GM21717 (cell line): ENCODE results near the gene MS4A18.

ENCODE experiments used
- ATAC-seq: cut with Tn5 transposase; IDR thresholded peaks from one replicate; pipeline ENCODE4 v1.9.1; 2021; ENCODE audit warnings: mild to moderate bottlenecking, moderate library complexity; ENCODE audit not compliant: unreplicated experiment

MS4A18 gene

DNA sequence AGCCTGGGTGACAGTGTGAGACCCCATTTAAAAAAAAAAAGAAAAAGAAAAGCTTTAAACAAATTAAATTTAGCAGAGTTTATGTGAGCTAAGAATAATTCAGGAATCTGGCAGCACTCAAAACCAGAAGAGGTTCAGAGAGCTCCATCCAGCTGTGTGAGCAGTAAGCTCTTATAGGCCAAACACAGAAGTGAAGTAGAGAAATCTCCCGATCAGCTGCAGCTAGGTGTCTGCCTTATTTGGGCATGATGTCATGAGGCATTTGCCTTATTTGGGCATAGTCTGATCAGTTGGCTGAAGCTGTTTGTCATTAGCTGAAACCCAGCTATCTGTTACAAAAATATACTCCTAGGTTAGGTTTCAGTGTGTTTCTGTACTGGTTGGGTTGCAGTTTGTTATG is 40.4 kb downstream of the MS4A18 start:
- peak; percentile 44 for ATAC-seq

DNA sequence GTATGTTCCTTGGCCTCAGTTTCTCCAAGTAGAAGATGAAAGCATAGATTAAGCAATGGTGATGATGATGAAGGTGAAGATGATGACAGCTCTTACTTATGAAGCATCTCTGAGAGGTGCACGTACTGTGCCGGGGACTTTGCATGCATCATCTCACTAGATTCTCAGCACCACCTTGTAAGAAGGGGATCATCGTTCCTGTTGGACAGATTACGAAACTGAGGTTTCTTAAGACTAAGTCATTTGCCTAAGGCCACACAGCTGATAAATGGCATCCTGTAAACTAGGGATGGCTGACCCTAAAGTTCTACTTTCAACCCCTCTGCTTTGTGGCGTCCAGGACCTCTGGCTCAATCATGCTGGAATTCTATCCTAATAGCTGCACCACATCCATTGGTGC is 40.8 kb downstream of the MS4A18 start:
- ATAC-seq, result no peak

DNA sequence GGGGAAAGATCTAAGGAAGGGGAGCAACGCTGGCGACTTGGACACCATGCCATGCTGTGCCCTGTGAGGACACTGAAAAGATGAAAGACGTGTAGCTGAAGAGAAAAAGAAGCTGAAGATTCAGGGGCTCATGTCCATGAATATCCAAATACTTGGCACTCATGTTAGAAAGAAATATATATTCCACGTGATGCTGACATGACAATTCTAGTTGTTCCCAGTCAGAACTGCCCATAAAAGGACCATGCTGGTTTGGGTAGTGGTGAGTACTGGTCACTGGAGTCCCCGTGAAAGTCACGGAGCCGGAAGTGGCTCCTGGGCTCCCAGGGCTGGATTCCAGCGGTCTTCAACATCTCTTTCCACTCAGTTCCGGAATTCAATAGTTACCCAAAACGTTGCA is 42.0 kb downstream of the MS4A18 start:
- ATAC-seq, result no peak

DNA sequence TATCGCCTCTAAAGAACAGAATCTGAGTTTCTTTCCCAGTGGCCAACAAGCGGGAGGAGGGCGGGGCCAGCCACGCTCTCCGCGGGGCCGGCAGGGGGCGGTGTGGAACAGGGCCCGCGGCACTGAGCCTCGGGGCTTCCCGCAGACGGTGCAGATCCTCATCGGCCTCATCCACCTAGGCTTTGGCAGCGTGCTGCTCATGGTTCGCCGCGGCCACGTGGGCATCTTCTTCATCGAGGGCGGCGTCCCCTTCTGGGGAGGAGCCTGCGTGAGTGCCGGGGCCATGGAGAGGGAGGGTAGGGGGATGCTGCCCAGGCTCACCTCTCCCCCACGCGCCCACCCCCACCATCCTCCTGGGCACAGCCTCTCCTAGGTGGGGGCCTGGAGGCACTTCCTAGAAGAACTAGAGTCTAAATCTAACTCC is 42.9 kb downstream of the MS4A18 start:
- no peak for ATAC-seq

DNA sequence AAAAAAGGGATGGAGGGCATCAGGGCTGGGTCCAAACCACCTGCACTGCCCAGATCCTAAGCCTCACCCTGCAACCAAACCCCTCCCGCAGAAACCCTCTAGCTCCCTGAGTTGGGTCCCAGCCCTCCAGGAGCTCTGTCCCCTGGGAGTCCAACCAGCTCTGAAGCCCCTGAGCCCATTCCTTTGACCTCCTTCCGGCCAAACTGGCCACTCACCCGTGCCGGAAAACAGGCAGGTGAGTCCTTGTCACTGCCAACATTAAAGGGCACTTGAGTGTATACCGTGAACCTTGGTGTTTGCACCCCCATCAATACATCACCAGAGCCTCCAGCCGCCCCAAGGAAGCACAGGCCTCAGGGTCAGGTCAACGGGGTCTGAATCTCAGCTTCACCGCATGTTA is 43.7 kb downstream of the MS4A18 start:
- no peak for ATAC-seq

DNA sequence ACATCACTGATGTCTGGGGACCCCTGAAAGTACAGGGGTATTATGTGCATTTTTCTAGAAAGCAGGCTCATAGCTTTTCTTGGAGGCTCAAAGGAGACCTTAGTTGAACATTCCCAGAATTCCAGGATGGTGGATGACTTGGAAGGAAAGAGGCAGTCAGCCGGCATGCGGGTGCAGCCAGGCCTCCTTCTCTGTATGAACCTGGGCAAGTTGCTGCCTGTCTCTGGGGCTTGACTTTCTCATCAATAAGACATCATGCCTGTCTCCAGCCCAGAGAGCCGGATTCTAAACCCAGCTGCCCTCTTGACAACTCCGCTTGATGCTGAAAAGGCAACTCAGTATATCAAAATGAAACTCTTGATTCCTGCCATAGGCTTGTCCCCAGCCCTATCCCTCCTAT is 44.8 kb downstream of the MS4A18 start:
- ATAC-seq, result no peak

DNA sequence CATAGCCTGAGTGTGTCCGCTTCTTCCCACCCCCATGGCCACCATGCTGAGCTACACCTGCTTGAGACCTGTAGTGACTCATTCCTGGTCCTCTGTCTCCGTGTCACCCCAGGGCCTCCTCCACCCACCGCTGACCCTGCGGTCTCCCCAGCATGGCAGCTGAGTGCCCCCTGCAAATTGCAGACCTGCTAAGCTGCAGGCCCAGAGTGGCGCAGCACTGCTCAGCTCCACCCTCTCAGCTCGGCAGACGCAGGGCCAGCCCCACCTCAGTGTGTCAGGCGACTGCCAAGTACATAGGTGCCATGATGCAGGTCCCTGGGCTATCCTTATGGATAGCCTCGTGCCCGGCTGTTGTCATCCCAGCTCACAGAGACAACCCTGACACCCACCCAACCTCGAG is 45.3 kb downstream of the MS4A18 start:
- ATAC-seq, result no peak

DNA sequence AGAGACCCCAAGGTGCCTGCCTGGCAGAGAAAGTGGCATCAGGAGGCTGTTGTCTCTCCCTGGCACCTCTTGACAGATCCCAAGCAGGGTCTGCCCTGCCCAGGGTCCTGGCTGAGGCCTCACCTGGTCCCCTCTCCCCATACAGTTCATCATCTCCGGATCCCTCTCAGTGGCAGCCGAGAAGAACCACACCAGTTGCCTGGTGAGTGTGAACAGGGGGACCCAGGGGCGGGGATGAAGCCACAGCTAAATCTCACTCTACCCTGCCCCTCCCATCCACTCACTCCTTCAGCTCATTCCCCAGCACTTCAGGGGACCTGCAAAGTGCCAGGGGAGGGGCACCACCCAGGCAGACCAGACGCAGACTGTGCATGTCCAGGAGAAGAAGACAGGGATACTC is 46.6 kb downstream of the MS4A18 start:
- ATAC-seq, result no peak

DNA sequence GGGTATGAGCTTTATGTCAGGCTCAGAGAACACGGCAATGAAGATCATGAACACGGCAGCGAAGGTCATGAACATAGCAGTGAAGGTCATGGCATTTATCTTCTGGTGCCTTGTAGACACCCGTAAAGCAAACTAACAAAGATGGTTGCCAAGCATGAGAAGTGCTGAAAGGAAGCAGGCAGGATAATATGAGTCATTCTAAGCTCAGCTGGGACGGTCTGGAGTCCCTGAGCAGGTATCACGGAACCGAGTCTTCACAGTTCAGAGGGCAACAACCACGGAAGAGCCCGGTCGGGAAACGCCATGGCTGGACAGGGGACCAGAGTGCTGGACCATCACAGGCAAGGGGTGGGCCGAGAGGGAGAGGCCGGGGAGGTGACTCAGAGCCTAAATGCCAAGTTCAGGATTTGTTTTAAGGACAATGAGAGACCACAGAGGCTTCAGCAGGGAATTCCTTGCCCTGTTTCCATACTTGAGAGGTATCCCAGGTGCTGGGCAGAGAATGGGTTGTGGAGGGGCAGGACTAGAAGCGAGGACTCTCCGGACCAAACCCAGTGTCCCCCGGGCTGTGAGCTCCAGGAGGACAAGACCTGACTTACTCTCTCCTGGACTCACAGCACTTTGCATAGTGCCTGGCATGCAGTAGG is 47.5 kb downstream of the MS4A18 start:
- peak; percentile 38 for ATAC-seq

DNA sequence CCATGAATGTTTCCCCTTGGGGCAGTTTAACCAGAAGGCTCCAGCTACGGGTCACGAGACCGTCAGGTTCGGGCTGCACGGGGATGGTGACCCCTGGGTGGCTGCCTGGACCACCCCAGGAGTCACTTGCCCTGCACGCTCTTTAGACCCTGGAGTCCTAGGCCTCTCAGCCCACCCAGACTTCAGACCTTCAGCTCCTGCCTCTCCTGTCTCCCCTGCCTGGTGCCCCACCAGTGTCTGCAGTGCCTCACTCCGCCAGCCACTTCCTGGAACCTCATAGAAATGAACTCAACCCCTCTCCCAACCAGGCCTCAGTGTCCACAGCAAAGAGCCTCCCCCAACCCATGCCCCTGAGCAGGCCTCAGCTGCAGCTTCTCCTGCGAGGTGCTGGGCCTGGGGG is 48.1 kb downstream of the MS4A18 start:
- ATAC-seq, result no peak

DNA sequence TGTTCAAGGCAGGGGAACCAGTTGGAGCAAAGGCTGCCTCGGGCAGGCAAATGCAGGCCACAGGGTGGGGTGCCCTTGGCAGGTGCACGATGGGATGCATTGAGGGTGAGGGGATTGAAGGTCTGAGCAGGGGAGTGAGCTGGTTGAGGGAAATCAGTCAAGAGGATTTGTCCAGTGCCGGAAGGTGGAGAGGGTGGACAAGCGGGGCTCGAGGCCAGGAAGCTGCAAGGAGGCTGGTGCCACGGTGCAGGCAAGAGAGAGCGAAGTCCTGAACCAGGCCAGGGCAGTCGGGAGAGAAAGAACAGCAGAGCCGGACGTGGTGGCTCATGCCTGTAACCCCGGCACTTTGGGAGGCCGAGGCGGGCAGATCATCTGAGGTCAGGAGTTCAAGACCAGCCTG is 50.2 kb downstream of the MS4A18 start:
- no peak for ATAC-seq

DNA sequence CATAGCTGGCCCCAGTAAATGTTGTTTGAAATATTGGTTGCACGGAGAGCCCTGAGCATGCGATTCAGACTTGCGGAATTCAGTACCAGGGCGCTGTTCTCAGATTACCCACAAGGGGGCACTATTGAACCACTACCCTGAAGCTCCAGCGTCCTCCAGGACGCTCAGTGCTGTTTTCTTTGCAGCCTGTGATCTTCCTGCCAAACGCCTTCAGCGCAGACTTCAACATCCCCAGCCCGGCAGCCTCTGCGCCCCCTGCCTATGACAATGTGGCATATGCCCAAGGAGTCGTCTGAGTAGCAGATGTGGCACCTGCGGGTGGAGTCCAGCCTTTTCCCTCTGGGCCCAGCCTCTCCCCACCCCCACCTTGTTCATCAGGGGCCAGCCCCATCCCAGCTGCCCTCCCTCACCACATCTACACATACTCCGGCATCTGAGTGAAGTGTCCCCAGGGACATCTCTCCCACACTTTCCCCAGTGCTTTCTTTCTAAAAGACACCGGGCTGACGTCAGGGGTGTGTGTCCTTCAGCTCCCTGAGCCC is 51.0 kb downstream of the MS4A18 start:
- peak; percentile 57 for ATAC-seq

DNA sequence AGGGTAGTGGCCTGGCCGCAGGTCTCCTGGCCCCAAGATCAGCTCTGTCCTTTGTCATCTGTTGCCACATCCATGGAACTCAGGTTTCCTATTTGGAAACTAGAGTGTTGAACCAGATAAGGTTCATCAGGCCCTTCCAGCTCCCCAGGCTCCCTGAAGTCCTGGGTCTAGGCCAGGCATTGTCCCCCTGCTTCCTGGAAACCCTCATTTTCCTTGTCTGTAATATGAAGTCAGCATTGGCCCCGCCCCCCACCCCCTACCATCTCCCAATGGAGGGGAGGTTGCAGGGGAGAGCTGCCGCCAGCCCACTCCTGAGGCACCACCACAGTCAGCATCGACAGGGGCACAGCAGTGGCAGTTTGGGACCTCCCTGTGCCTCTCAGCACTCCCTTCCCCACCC is 51.6 kb downstream of the MS4A18 start:
- ATAC-seq, result no peak

DNA sequence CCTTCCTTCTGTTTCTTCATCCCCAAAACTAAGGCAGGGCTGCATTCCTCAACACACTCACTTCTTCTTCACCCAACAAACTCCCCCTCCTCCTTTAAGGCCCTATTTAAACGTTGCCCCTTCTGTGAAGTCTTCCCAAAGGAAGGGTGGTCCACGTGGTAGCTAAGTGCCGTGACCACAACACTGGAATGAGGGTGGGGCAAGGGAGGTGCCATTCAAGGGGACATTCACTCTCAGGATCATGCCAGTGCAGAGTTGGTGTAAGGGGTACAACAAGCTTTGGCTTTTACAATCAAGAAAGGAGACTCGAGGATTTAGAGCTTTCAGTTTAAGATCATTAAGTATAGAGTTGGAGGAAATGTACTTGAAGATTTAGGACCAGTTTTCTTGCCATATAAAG is 52.6 kb downstream of the MS4A18 start:
- no peak for ATAC-seq

DNA sequence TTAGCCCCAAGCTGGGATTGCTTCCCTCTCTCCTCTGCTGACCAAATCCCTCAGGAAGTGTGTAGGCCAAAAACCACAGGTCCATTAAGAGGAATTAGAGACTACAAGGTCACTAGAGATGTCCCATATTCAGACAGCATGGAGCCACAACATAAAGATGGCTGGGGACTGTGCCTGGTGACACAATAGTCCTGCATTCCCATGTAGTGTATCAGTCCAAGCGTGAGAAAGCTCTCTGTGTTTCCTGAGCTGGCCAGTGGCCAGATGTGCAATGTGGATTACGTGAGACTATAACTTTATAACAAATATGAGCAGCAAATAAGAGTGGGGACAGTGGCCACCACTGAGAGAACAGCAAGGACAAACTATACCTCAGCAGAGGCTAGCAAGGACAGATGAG is 53.1 kb downstream of the MS4A18 start:
- no peak for ATAC-seq

DNA sequence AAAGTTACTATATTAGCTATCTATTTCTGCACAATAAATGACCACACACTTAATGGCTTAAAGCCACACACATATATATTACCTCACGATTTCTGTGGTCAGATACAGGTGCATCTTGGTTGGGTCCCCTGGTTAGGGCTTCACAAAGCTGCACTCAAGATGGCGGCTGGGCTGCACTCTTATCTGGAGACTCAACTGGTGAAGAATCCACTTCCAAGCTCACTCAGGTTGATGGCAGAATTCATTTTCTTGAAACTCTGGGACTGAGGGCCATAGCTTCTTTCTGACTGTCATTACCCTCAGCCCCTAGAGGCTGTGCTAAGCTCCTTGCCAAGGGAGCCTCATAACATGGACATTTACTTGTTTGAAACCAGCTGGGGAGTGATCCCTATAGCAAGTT is 55.5 kb downstream of the MS4A18 start:
- ATAC-seq, result no peak

DNA sequence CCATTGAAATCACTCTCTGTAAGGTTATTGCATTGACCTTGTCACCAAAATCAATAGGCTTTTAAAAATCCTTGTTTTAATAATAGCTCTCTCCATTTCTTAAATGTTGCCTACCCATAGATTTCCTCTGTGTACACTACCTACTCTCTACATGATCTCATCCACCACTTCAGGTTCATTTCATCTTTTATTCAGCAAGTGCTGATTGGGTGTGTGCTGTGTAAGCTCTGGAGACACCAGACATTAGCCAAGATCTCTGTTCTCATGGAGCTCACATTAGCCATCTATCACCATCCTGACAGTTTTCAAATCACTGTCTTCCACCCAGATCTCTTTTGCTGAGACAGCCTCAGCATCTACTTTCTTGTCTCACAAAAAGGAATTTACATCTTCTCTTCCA is 56.3 kb downstream of the MS4A18 start:
- no peak for ATAC-seq

DNA sequence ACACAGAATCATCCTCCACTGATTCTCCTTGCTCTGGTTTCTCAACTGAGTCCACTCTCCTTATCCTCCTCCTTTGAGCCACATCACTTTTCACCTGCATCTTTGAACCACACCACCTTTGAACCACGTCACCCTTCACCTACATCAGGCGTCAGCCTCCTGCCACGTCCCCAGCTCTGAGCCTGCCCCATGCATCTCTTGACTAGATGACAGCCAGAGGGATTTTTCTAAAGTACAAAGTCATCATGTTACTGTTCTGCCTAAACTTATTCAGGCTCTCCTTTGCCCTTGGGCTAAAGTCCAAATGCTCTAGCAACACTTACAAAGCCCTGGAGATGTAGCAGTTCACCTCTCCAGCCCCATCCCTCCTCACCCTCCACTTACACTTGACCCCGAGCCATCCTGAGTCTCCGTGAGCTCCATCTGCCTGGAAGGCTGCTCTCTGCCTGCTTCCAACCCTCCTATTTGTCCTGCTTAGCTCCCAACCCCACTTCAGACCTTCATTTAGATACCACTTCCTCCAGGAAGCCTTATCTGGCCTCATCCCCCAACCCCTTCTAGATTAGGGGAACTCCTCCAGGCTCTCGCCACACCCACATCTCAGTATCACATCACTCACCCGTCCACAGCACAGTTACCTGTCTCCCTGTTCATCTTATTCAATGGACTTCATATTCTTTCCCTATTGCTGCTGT is 56.9 kb downstream of the MS4A18 start:
- ATAC-seq, result no peak

DNA sequence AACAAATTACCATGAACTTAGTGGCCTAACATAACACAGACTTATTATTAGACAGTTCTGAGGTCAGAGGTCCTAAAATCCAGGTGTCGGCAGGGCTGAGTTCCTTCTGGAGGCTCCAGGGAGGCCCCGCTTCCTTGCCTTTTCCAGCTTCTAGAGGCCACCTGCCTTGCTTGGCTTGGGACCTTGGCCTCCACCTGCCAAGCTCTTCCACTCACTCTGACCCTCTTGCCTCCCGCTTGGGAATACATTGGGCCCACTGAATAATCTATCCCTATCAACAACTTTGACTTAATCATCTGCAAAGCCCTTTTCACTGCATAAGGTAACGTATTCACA is 57.4 kb downstream of the MS4A18 start:
- ATAC-seq, result no peak

DNA sequence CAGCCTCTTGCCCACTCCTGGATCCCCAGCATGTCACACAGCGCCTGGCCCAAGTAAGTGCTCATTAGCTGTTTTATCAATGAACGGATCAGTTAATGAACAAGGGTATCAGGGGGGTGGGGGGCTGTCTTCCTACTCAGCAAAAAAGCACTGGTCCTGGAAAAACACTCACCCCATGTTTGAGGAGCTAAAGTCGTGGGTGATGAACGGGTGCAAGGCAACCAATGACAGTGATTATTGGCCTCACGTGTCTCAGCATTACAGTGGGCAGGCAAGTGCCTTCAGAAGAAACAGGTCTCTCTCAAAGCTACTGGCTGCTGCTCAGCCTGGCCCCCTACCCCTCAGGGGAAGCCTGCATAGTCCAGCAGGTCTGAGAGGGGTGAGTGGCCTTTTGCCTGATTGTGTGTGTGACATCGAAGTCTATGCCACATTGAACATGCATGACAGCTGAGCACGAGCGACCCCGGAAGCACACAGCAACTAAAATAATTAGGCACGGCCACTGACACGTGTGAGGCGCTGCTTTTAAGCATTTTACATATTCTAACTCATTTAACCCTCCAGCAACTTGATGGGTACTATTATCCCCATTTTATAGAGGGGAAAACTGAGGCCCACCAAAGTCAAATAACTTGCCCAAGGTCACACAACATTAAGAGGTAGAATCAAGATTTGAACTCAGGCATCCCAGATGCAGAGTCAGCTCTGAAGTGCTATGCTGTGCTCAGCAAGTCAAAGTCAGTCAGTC is 58.0 kb downstream of the MS4A18 start:
- ATAC-seq, result no peak

DNA sequence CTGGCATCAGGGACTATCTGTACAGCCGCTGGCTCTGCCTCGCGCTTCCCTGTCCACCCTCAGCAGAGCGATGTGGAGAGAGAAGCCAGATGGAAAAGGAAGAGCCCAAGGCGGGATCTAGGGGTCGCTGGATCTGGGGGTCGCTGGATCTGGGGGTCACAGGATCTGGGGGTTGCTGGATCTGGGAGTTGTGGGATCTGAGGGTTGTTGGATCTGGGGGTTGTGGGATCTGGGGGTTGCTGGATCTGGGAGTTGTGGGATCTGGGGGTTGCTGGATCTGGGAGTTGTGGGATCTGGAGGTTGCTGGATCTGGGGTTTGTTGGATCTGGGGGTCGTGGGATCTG is 58.6 kb downstream of the MS4A18 start:
- no peak for ATAC-seq

DNA sequence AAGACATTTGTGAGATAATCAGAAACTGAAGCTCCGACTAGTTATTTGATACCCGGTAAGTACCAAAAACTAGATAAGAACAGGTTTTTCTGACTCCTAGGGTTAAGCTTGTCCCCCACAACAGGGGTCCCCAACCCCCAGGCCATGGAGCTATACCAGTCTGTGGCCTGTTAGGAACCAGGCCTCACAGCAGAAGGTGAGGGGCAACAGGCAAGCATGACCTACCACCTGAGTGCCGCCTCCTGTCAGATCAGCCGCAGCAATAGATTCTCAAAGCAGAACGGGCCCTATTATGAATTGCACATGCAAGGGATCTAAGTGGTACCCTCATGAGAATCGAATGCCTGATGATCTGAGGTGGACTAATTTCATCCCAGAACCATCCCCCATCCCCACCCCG is 59.4 kb downstream of the MS4A18 start:
- no peak for ATAC-seq
